ENCODE measurements around the gene AUTS2.

AUTS2 gene

GRCh38 chr7:69631131-69631530 lies 32.9 kb downstream of the AUTS2 start:
- Histone ChIP-seq H3K27ac (replicated peaks) (no peak overlapping the region), H3K27me3 (ENCODE audit: insufficient read depth, poor library complexity, severe bottlenecking) (no peaks in the 10 kb centered on the region), H3K4me3 (replicated peaks; ENCODE audit: insufficient read depth, low read length) (no peak overlapping the region)
- no peak for DNase-seq (ENCODE audit: low read depth in 1 of 2, low spot score in 1 of 2)
- TF ChIP-seq POLR2AphosphoS5 (IDR thresholded peaks at IDR 0.05; ENCODE audit: low read depth) (no peak), GABPA (IDR thresholded peaks at IDR 0.05; ENCODE audit: low read depth) (no peak), SPI1 (IDR thresholded peaks at IDR 0.05; ENCODE audit: borderline replicate concordance, low read depth) (no peak)
- TF ChIP-seq, protein P1, sequence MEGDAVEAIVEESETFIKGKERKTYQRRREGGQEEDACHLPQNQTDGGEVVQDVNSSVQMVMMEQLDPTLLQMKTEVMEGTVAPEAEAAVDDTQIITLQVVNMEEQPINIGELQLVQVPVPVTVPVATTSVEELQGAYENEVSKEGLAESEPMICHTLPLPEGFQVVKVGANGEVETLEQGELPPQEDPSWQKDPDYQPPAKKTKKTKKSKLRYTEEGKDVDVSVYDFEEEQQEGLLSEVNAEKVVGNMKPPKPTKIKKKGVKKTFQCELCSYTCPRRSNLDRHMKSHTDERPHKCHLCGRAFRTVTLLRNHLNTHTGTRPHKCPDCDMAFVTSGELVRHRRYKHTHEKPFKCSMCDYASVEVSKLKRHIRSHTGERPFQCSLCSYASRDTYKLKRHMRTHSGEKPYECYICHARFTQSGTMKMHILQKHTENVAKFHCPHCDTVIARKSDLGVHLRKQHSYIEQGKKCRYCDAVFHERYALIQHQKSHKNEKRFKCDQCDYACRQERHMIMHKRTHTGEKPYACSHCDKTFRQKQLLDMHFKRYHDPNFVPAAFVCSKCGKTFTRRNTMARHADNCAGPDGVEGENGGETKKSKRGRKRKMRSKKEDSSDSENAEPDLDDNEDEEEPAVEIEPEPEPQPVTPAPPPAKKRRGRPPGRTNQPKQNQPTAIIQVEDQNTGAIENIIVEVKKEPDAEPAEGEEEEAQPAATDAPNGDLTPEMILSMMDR (IDR thresholded peaks at IDR 0.05; ENCODE audit: insufficient read depth, low read length) = no peak
- TF ChIP-seq, protein P2, sequence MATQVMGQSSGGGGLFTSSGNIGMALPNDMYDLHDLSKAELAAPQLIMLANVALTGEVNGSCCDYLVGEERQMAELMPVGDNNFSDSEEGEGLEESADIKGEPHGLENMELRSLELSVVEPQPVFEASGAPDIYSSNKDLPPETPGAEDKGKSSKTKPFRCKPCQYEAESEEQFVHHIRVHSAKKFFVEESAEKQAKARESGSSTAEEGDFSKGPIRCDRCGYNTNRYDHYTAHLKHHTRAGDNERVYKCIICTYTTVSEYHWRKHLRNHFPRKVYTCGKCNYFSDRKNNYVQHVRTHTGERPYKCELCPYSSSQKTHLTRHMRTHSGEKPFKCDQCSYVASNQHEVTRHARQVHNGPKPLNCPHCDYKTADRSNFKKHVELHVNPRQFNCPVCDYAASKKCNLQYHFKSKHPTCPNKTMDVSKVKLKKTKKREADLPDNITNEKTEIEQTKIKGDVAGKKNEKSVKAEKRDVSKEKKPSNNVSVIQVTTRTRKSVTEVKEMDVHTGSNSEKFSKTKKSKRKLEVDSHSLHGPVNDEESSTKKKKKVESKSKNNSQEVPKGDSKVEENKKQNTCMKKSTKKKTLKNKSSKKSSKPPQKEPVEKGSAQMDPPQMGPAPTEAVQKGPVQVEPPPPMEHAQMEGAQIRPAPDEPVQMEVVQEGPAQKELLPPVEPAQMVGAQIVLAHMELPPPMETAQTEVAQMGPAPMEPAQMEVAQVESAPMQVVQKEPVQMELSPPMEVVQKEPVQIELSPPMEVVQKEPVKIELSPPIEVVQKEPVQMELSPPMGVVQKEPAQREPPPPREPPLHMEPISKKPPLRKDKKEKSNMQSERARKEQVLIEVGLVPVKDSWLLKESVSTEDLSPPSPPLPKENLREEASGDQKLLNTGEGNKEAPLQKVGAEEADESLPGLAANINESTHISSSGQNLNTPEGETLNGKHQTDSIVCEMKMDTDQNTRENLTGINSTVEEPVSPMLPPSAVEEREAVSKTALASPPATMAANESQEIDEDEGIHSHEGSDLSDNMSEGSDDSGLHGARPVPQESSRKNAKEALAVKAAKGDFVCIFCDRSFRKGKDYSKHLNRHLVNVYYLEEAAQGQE (IDR thresholded peaks at IDR 0.05; ENCODE audit: insufficient replicate concordance, low read depth) = no peak

DNA sequence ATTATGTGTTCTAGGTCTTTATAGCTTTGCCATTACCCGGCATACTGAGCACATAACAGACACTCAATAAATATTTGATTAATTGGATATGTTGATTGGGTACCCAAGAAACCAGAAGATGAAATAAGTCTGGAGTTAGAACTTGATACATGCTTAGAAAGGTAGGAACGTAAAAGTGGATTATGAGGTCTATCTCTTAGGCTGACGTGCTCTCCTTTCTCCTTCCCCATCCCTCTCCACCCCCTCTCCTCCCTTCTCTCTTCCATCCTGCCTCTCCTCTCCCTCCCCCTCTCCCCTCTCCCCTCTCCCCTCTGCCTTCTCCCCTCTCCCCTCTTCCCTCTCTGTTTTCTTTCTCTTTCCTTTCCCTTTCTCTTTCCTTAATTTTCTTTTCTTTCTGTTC lies 34.0 kb downstream of the AUTS2 start:
- no peak for DNase-seq (ENCODE audit: low read depth in 1 of 2, low spot score in 1 of 2)
- Histone ChIP-seq H3K27me3 (ENCODE audit: insufficient read depth, poor library complexity, severe bottlenecking) (no peaks in the 10 kb centered on the region), H3K4me3 (replicated peaks; ENCODE audit: insufficient read depth, low read length) (no peak overlapping the region), H3K27ac (replicated peaks) (no peak overlapping the region)
- no peak for TF ChIP-seq GABPA (IDR thresholded peaks at IDR 0.05; ENCODE audit: low read depth)
- no peak for TF ChIP-seq SPI1 (IDR thresholded peaks at IDR 0.05; ENCODE audit: borderline replicate concordance, low read depth)
- TF ChIP-seq, protein P1 (IDR thresholded peaks at IDR 0.05; ENCODE audit: insufficient read depth, low read length) = no peak
- TF ChIP-seq, protein P2 (IDR thresholded peaks at IDR 0.05; ENCODE audit: insufficient replicate concordance, low read depth) = no peak
- TF ChIP-seq POLR2AphosphoS5 (IDR thresholded peaks at IDR 0.05; ENCODE audit: low read depth) = no peak

DNA sequence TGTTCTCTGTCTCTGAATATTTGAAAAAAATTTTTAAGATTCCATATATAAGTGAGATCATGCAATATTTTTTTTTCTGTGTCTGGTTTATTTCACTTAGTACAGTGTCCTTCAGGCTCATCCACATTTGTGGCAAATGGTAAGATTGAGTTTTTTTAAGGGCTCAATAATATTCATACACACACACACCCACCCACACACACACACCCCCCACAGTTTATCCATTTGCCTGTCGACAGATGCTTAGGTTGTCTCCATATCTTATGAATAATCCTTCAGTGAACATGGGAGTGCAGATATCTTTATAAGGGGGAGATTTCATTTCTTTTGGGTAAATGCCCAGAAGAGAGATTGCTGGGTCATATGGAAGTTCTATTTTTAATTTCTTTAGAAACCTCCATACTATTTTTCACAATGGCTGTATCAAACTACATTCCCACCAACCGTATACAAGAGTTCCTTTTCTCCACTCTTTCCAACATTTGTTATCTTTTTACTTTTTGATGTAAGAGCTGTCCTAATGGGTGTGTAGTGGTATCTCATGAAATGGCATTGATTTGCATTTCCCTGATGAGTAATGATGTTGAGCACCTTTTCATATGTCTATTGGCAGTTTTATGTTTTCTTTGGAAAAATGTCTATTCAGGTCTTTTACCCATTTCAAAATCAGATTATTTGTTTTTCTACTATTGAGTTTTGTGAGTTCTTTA lies 35.0 kb downstream of the AUTS2 start:
- DNase-seq (ENCODE audit: low read depth in 1 of 2, low spot score in 1 of 2) = no peak
- no peak overlapping the region for H3K27ac ChIP-seq (replicated peaks)
- H3K4me3 ChIP-seq (replicated peaks; ENCODE audit: insufficient read depth, low read length) = no peak overlapping the region
- TF ChIP-seq GABPA (IDR thresholded peaks at IDR 0.05; ENCODE audit: low read depth) = no peak
- TF ChIP-seq, protein P1 (IDR thresholded peaks at IDR 0.05; ENCODE audit: insufficient read depth, low read length) = no peak
- no peak for TF ChIP-seq POLR2AphosphoS5 (IDR thresholded peaks at IDR 0.05; ENCODE audit: low read depth)
- no peak for TF ChIP-seq SPI1 (IDR thresholded peaks at IDR 0.05; ENCODE audit: borderline replicate concordance, low read depth)
- TF ChIP-seq, protein P2 (IDR thresholded peaks at IDR 0.05; ENCODE audit: insufficient replicate concordance, low read depth) = no peak
- H3K27me3 ChIP-seq (ENCODE audit: insufficient read depth, poor library complexity, severe bottlenecking) = no peaks in the 10 kb centered on the region

Data from HL-60 (cell line).